IPS-18c (cell line): Measurements from ENCODE around the gene MYO1C.

Source experiments
- H3K4me3 ChIP-seq: 2 replicates; pipeline ENCODE4 v1.7.0; 2013; ENCODE audit warnings: low read depth, mild to moderate bottlenecking, low read length, moderate library complexity; ENCODE audit not compliant: insufficient read depth
- H3K9me3 ChIP-seq: one replicate; pipeline ENCODE4 v1.6.1; 2013; ENCODE audit warnings: mild to moderate bottlenecking, low read length, moderate library complexity; ENCODE audit not compliant: control insufficient read depth, insufficient read depth

Gene MYO1C

DNA sequence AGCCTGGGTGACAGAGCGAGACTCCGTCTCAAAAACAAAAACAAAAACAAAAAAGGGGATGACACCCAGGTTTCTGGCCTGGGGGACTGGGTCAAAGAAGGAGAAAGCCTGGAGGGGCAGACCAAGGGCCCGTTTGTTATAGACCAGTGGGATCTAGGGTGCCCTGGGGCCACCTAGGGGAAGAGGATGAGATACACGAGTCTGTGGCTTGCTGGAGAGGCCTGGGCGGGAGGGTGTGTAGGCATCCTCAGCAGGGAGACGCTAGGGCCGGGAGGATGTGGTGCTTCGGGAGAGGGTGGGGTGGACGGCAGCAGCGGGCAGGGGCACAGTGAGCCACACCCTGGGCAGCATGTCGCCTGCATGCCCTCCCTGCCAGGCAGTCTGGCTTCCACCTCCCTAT, 19.3 kb downstream of the MYO1C start:
- H3K9me3 ChIP-seq: no peaks in the 10 kb centered on the region
- H3K4me3 ChIP-seq: no peak overlapping the region

DNA sequence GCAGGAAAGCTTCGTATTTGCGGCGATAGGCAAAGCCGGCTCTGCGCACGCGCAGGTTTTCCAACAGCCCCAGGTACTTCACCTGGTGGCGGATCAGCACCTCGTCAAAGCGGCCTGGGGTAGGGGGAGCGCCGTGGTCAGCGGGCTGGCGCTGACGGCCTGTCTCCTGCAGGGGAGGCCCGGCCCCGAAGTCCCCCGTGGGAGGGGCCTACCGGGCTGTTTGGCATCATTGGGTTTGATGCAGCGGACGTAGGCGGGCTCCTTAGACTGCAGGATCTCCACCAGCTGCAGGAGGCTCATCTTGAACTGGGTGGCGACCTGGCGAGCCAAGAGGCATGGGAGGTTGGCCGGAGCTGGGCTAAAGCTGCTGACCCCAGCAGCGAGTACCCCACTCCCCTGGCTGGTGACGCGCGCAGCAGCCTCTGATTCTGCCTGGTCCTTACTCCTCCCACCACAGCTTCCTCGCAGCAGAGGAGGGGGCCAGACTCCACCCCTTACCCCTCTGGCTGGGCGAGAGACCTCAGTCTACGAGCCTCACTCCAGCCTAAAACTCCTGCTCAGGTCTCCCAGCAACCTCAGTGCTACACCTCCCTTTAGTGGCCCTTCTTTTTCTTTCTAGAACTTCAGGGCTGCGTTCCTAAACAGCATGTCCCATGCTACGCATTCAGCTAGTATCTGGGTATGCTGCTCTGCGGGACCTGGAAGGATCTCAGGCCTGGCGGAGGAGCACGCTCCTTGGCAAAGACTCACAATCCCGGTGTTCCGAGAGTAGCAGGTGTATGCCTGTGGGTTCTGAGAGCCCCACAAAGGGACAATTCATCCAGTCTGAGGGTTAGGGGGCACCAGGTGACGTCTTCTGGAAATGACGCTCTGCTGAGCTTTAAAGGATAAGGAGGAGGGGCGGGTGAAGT, 20.3 kb downstream of the MYO1C start:
- no peak overlapping the region for H3K4me3 ChIP-seq
- H3K9me3 ChIP-seq: no peaks in the 10 kb centered on the region

DNA sequence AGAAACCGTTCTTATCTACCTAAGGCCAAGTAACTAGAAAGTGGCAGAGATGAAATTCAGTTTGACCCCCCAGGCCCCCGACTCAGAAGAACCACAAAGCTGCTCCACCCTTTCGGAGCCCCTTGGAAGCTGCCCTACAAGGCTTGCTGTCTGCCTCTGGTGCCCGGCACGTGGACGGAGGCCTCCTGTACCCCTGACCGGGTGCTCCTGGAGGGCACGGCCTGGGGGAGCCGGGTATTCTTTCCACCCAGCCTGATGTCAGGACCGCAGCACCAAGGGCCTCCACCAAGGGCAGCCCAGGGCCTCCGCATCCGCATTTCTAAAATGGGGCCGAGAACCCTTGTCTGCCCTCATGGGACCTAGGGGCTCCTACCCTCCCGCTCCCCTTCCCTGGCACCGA, 21.0 kb downstream of the MYO1C start:
- Histone ChIP-seq H3K9me3 (no peaks in the 10 kb centered on the region), H3K4me3 (no peak overlapping the region)

DNA sequence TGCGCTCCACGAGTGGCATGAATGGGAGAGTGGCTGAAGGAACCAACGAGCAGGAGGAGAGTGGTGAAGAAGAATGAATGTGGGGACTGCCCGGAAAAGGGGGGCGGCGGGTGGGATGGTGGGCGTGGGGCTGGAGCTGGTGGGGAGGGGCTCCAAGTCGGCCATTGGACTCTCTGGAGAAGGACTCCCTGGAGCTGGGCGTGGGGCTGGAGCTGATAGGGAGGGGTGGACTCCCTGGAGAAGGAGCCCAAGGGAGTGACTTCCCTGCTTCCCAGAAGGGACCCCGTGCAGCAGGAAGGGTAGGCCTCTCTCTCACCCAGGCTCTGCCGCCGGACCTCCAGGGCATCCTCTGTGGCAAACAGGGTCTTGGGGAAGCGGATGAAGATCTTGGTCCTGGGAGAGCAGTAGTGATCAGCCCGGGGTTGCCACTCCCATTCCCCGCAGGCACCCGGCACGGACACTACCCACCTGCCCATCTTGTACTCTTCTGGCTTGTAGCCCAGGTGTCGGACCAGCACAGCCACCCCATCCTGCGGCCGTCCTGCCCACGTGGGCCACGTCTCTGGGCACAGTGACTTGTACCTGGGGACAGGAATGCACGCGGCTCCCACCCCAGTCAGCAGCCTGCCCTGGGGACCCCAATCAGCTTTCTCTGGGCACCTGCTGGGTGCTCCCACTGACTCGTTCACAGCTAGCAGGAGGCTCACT, 21.6 kb downstream of the MYO1C start:
- Histone ChIP-seq H3K4me3 (no peak overlapping the region), H3K9me3 (no peaks in the 10 kb centered on the region)

DNA sequence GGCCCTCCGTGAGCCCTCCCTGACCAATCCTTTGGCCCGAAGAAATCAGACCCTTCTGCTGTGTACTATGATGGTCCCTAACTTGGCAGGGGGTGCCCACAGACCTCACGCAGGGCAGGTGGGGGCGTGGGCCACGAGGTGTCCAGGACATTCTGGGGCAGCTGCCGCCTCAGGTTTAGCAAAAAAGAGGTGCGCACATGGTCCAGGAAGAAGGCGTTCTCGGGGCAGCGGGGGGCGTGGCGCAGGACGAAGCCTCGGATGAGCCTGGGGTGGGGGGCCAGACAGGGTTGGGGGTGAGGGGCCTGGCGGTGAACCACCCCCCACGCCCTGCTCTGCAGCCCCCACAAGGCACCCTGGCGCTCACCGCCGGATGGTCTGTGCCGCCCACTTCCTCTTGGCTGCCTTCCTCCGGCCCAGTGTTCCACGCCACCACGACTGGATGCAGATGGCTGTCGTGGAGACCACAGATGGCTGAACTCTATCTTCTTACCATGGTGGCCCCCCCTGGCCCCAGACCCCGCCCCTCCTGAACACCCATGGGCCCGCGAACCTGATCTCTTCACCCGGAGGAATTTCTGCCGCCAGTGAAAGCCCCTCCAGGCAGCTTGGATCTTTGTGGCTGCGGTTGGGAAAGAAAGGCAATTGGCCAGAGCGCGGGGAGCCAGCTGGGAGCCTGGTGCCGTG, 22.3 kb downstream of the MYO1C start:
- no peak overlapping the region for H3K4me3 ChIP-seq
- no peaks in the 10 kb centered on the region for H3K9me3 ChIP-seq

DNA sequence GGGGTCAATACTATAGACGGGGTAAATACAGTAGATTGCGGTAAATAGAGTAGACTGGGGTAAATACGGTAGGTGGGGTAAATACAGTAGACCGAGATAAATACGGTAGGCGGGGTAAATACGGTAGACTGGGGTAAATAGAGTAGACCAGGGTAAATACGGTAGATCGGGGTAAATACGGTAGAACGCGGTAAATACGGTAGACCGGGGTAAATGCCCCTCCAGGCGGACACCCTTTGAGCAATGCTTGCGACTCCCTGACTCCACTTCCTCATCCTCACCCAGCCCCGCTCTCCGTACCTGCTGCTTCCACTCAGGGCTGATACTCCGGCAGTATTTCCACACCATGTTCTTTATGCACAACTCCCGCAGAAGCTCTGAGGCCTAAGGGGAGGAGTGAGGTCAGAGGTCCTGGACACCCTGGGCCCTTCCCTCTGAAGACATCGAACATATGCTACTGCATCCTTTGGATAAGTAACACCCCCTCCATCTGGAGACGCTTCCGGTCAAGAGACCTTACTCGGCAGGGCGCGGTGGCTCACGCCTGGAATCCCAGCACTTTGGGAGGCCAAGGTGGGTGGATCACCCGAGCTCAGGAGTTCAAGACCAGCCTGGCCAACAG, 23.1 kb downstream of the MYO1C start:
- Histone ChIP-seq H3K9me3 (no peaks in the 10 kb centered on the region), H3K4me3 (no peak overlapping the region)

DNA sequence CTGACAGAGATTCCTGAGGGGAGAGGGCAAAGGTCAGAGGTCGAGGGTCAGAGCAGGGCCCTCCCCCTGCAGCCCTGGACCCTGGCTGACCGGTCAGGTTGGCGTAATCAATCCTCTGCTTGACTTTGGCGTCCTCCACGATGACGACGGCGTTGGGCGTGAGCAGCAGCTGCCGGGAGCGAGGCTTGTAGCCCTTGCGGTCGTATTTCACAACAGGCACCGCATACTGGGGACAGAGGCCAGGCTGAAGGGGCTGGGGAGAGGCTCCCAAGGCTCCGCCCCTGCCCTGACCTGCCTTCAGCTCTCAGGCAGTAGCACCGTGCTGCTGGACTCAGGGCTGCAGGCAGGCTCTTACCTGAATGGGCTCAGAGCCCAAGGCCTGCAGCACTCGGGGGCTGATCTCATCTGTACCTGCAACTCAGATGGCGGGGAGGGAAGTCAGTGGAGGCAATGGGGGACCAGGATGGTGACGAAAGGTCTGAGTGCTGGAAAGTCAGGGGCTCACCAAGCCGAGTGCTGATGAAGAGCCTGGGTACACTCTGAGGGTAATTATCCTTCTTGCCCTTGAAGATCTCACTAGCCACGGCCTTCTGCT, 24.5 kb downstream of the MYO1C start:
- H3K4me3 ChIP-seq: peak overlapping the region; percentile 3; the same call in 1 of the 2 replicates
- no peaks in the 10 kb centered on the region for H3K9me3 ChIP-seq

DNA sequence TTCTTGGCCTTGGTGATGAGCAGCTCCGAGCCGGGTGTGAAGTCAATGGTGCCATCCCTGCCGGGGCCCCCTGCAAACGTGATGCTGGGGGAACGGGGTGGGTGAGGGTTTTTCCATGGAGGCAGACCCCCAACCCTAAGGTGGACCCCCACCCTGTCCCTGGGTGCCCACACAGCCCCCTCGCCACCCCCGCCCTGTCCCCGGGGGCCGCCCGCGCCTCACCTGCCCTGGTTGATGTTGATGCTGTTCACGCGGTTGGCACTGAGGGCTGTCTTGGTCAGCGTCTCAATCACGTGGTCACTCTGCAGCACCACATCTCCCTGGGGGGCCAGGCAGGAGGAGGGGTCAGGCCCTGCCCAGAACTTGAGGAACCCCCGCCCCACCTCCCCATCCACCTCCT, 25.2 kb downstream of the MYO1C start:
- Histone ChIP-seq H3K4me3 (no peak overlapping the region), H3K9me3 (no peaks in the 10 kb centered on the region)

DNA sequence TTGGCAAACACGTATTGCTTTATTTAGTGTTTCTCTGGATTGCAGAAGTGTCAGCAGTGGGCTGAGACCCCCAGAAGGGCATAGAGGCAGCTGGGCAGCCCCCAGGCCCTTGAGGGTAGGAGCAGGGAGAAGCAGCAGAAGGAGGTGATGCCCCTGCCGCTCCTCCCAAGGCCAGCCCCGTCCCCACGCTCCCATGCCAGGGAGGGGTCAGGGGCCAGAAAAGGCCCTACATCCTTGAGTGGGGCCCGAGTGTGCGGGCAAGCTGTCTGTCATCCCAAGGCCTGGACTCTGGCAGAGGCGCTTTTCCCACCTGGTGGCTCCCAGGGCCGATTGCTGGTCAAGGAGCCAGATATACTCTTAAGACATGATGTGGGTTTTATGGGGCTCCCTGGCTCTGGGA, 28.3 kb downstream of the MYO1C start:
- no peak overlapping the region for H3K4me3 ChIP-seq
- H3K9me3 ChIP-seq: no peaks in the 10 kb centered on the region

DNA sequence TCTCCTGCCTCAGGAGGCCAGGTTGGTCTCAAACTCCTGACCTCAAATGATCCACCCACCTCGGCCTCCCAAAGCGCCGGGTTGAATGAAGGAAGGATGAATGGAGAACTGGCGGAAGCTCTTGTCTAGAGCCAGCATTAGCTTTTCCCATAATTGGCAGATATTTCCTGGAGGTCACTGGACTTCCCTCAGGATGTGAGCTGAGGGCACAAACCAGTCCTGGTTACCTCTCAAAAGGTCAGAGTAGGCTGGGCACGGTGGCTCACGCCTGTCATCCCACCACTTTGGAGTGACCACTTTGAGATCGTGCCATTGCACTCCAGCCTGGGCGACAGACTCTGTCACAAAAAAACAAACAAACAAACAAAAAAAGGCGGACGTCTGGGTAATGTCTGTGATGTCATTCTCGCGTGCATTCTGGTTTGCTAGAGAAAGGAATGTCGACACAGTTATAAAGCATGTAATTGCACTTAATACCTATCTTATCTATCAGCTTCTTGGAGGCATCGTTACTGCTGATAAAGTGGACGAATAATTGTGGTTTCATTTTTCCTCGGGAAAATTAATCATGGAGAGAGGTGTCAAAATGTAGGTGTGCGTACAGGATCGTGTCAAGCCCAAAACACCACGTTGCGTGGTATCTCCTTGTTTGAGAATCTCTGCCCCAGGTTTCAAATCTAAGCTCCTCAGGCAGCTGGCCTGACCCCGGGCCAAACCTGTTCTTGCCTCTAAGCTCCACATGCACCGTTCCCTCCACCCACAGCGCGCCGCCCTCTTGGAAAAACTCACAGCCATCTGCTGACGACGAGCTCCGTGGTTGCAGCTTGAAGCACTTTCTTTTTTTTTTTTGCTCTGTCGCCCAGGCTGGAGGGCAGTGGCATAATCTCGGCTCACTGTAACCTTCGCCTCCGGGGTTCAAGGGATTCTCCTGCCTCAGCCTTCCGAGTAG, 30.0 kb downstream of the MYO1C start:
- H3K4me3 ChIP-seq: no peak overlapping the region
- H3K9me3 ChIP-seq: no peaks in the 10 kb centered on the region

DNA sequence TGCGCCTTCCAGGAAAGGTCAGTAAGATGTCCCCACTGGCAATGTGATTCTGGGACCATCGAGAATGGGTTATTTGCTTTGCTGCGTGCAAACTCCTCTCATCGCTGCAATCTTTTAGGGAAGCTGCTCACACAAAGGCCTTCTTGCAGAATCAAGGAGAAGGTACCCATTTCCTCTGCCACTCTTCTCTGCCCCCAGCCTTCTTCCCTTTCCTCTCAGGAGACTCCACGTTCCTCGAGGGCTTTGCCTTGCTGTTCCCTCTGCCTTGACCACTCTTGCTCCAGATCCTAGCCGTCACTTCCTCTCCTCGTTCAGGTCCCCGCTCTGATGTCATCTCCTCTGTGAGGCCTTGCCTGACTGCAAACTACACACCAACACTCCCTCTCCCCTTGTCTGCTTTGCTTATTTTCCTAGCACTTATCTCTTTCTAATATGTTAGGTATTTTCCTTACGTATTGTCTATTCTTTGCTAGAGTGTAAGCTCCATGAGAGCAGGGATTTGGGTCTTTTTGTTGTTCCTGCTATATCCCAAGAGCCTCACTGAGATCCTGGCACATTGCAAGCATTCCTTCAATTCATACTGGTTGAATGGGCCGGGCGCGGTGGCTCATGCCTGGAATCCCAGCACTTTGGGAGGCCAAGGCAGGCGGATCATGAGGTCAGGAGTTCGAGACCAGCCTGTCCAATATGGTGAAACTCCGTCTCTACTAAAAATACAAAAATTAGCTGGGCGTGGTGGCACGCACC, 31.1 kb downstream of the MYO1C start:
- H3K4me3 ChIP-seq: no peak overlapping the region
- no peaks in the 10 kb centered on the region for H3K9me3 ChIP-seq

DNA sequence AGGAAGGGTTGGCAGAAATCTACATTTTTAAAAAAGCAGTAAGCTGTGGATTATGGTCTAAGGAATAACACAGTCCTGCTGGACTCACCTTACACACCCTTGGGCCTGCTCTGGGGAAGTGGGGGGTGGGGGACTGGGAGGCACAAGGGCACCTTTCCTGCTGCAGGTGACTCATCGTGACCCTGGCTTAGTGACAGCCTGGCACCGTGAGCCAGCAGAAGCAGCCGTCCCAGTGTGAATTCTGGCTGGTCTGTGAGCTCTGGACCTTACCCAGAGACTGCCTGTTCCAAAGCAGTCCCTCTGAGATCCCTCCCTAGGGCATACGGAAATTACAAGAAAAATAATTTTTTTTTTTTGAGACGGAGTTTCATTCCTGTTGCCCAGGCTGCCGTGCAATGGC, 32.3 kb downstream of the MYO1C start:
- no peak overlapping the region for H3K4me3 ChIP-seq
- H3K9me3 ChIP-seq: no peaks in the 10 kb centered on the region

DNA sequence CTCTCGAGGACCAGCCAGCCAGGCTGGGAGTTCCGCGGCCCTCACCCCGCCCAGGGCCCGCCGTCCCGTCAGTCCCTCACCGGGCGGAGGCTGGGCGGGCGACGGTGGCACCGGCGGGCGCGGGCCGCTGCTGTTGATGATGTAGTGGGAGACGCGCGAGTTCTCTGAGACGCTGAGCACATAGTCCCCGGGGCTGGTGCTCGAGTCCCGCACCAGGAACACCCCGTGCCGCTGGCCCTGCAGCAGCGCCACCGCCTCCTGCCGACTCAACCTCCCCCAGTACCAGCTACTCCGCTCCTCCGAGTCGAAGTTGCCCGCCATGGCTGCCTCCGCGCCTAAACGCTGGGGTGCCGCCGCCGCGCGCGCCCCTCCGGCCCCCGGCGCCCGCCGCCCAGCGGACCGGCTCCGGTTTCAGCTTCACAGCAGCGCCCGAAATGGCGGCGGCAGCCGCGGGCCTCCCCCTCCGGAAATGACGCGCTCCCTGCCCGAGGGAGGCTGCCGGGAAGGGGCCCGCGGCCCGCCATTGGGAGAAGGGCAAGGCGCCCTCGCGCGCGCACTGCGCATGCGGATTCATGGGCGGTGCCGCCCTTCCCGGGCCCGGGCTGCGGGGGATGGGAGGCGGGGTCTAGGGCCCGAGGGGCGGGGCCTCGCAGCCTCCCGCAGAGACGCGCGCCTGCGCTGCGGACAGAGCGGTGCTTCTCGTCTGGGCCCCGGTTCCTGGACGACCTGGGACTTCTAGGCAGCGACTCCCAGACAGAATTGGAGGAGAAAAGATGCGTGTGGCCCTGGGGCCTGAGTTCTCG, 36.5 kb downstream of the MYO1C start, which contains the start of gene CRK:
Gene CRK, minus strand, starts transcription at position 436 of the 803 bp plus-strand sequence. Its CDS starts 115 bp downstream, at position 321.
- Histone ChIP-seq H3K9me3 (no peaks in the 10 kb centered on the region), H3K4me3 (peak within 1 kb of the TSS; percentile 99)

DNA sequence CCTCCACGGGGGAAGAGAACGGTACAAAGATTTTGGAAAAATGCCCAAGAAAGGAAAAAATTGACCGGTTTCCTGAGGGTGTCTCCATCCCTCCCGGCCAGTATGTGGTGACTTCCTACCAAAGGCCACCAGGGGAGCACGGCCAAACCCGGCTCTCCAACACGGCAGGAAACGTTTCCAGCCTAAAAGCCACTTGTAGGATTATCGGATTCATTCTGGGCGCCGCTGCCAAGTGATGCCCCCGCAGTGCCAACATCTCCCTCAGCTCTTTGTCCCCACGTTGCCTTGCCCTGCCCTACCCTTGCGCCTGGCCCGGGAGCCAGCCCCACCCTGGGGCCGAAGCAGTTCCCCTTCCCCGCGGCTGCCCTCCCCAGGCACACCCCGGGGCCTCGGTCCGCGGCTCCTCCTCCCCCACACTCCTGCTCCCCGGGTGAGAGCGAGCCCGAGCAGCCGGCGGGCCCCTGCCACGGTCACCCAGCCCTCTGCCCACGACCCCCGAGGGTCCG, 37.1 kb downstream of the MYO1C start:
- Histone ChIP-seq H3K9me3 (no peaks in the 10 kb centered on the region), H3K4me3 (peak overlapping the region; percentile 99)

DNA sequence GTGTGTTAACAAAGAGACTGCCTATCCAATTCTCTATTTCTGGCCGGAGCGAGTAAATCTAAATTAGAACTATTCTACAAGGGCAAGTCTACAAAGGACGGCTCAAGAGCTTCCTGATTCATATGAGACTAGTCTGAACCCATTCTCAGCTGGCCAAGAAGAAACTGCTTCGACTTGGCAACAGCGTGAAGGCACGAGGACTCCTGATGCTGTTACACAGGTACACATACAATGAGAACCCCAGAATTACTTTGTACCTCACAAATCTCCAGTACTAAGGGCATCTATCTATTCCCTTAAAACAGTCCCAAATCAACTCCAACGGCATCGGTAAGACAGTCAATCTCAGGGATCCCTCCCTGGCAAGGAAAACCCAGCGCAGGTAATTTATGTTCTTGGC, 37.9 kb downstream of the MYO1C start:
- peak overlapping the region; percentile 99 for H3K4me3 ChIP-seq
- no peaks in the 10 kb centered on the region for H3K9me3 ChIP-seq
